SK-N-SH (cell line): ENCODE results near the gene OLFM2. TPM values are rescaled to one million over a fixed set of nuclear protein-coding genes. Genes with fewer than 3 reads are reported as not detected.

Experiments
- CTCF ChIA-PET: fragments of 300-600, 350-600 bp; formaldehyde crosslinking; extraction: SDS; loops from one replicate; lab custom pipeline; 2021; lab: Yijun Ruan, JAX
- POLR2A ChIA-PET: fragments of 350-600 bp; sonication (Branson Sonifier 250); formaldehyde crosslinking; extraction: SDS; loops from one replicate; lab custom pipeline; 2020; ENCODE audit warnings: antibody characterized with exemption, inconsistent platforms; lab: Yijun Ruan, JAX
- DNase-seq: peaks from one replicate; pipeline ENCODE4 v3.0.0; 2012
- H2AFZ ChIP-seq: fragments of 200-600 bp; sonication (generic); 2 replicates; pipeline ENCODE4 v1.8.1; 2016; ENCODE audit warnings: antibody characterized with exemption, mild to moderate bottlenecking, low read depth
- H3F3A ChIP-seq: fragments of 200-600 bp; sonication (generic); replicated peaks from 2 replicates; pipeline ENCODE3; 2016; ENCODE audit warnings: antibody characterized with exemption, mild to moderate bottlenecking; ENCODE audit not compliant: insufficient read depth
- H3K27ac ChIP-seq, 2 experiments: fragments of 200-500 bp in 1 of 2; fragments of 200-600 bp in 1 of 2; sonication (Bioruptor generic) in 1 of 2; sonication (generic), shearing (Covaris generic) in 1 of 2; 2 replicates each; pipeline versions ENCODE4 v1.5.1 to v1.6.1; 2014 to 2016; ENCODE audit warnings: low read depth in 2 of 2, inconsistent platforms in 1 of 2, low read length in 1 of 2, mild to moderate bottlenecking in 1 of 2, mixed read lengths in 1 of 2
- H3K27me3 ChIP-seq: fragments of 200-600 bp; sonication (generic), shearing (Covaris generic); 2 replicates; pipeline ENCODE4 v1.6.1; 2016; ENCODE audit warnings: mixed run types; ENCODE audit not compliant: insufficient read depth
- H3K36me3 ChIP-seq, 2 experiments: fragments of 200-500 bp in 1 of 2; fragments of 200-600 bp in 1 of 2; sonication (Bioruptor generic) in 1 of 2; sonication (generic) in 1 of 2; replicated peaks in 1 of 2; 2 replicates each; pipeline versions ENCODE3 to v1.5.1; 2014 to 2016; ENCODE audit warnings: low read length in 1 of 2, mild to moderate bottlenecking in 1 of 2; ENCODE audit not compliant: insufficient read depth in 2 of 2, control insufficient read depth in 1 of 2
- H3K4me1 ChIP-seq, 2 experiments: fragments of 200-500 bp in 1 of 2; fragments of 200-600 bp in 1 of 2; sonication (Bioruptor generic) in 1 of 2; sonication (generic), shearing (Covaris generic) in 1 of 2; 2 replicates each; pipeline versions ENCODE4 v1.5.1 to v1.6.1; 2014 to 2016; ENCODE audit warnings: low read depth in 1 of 2, low read length in 1 of 2, mixed run types in 1 of 2; ENCODE audit not compliant: insufficient read depth in 2 of 2, control insufficient read depth in 1 of 2
- H3K4me2 ChIP-seq: fragments of 200-600 bp; sonication (generic), shearing (Covaris generic); 2 replicates; pipeline ENCODE4 v1.6.1; 2017; ENCODE audit warnings: mixed run types
- H3K4me3 ChIP-seq, 2 experiments: fragments of 200-500 bp in 1 of 2; fragments of 200-600 bp in 1 of 2; sonication (Bioruptor generic) in 1 of 2; sonication (generic), shearing (Covaris generic) in 1 of 2; 2 replicates each; pipeline versions ENCODE4 v1.5.1 to v1.8.1; 2014 to 2016; ENCODE audit warnings: low read depth in 2 of 2, inconsistent platforms in 1 of 2, low read length in 1 of 2, mild to moderate bottlenecking in 1 of 2, mixed read lengths in 1 of 2, moderate library complexity in 1 of 2
- H3K79me2 ChIP-seq: fragments of 200-600 bp; sonication (generic); 2 replicates; pipeline ENCODE4 v1.8.1; 2017; ENCODE audit warnings: mild to moderate bottlenecking; ENCODE audit not compliant: insufficient read depth
- H3K9ac ChIP-seq: fragments of 200-600 bp; sonication (generic); 2 replicates; pipeline ENCODE4 v1.6.1; 2017; ENCODE audit warnings: mixed run types
- H3K9me2 ChIP-seq: fragments of 200-600 bp; sonication (generic); 2 replicates; pipeline ENCODE4 v1.6.1; 2017; ENCODE audit warnings: mixed run types
- H3K9me3 ChIP-seq: fragments of 200-600 bp; sonication (generic); 2 replicates; pipeline ENCODE4 v1.6.1; 2017; ENCODE audit warnings: mixed run types, mild to moderate bottlenecking, moderate library complexity
- H4K20me1 ChIP-seq: fragments of 200-600 bp; sonication (generic); 2 replicates; pipeline ENCODE4 v1.6.1; 2017; ENCODE audit warnings: mild to moderate bottlenecking, mixed run types; ENCODE audit not compliant: insufficient read depth
- CHD2 ChIP-seq: fragments of 150-350 bp; IDR thresholded peaks from 2 replicates; pipeline ENCODE4 v1.6.1; 2018; ENCODE audit warnings: low read length; ENCODE audit not compliant: partially characterized antibody
- EP300 ChIP-seq, 2 experiments: IDR thresholded peaks; 2 replicates each; pipeline versions ENCODE4 v1.4.0 to v1.6.1; 2012; ENCODE audit warnings: borderline replicate concordance in 1 of 2, low read depth in 1 of 2, low read length in 1 of 2
- FOSL2 ChIP-seq: IDR thresholded peaks from 2 replicates; pipeline ENCODE4 v1.4.0; 2012; ENCODE audit warnings: low read depth, mild to moderate bottlenecking, moderate library complexity, borderline replicate concordance
- JUND ChIP-seq: IDR thresholded peaks from 2 replicates; pipeline ENCODE4 v1.4.0; 2012
- NFIC ChIP-seq: IDR thresholded peaks from 2 replicates; pipeline ENCODE4 v1.4.0; 2012; ENCODE audit warnings: borderline replicate concordance
- RAD21 ChIP-seq: IDR thresholded peaks from 2 replicates; pipeline ENCODE4 v1.6.1; 2012; ENCODE audit warnings: mild to moderate bottlenecking, low read length
- RCOR1 ChIP-seq: fragments of 150-350 bp; IDR thresholded peaks from 2 replicates; pipeline ENCODE4 v1.6.1; 2017; ENCODE audit warnings: antibody characterized with exemption, low read length
- RFX5 ChIP-seq: IDR thresholded peaks from 2 replicates; pipeline ENCODE4 v1.6.1; 2012; ENCODE audit warnings: mild to moderate bottlenecking, improper control_type of control experiment, low read length
- RXRA ChIP-seq: IDR thresholded peaks from 2 replicates; pipeline ENCODE4 v1.4.0; 2012; ENCODE audit warnings: low read depth, mild to moderate bottlenecking, borderline replicate concordance
- SMC3 ChIP-seq: IDR thresholded peaks from 2 replicates; pipeline ENCODE4 v1.6.1; 2012; ENCODE audit warnings: low read depth, low read length, improper control_type of control experiment
- TAF1 ChIP-seq: IDR thresholded peaks from 2 replicates; pipeline ENCODE4 v1.6.1; 2012; ENCODE audit warnings: low read depth, mild to moderate bottlenecking, low read length, moderate library complexity, borderline replicate concordance
- YY1 ChIP-seq: IDR thresholded peaks from 2 replicates; pipeline ENCODE4 v1.4.0; 2012; ENCODE audit warnings: low read depth, mild to moderate bottlenecking
- WGBS: methylation state at CpG from one replicate; pipeline ENCODE4 v1.1.6; 2017; ENCODE audit warnings: low lambda C conversion rate; 5-methylcytosine and 5-hydroxymethylcytosine counted together
- polyA plus RNA-seq, 3 experiments: library from polyadenylated mRNA; depleted of rRNA; stranded (reverse); fragments of >200 nt; gene quantifications; 2 replicates each; pipeline ENCODE4 v1.2.3, GENCODE V29; 2012
- TF ChIP-seq, protein P1 (sequence below): IDR thresholded peaks from 2 replicates; pipeline ENCODE4 v1.6.1; 2012; ENCODE audit warnings: mild to moderate bottlenecking, low read depth, low read length, moderate library complexity
- TF ChIP-seq, protein P2 (sequence below): fragments of 150-350 bp; IDR thresholded peaks from 2 replicates; pipeline ENCODE4 v1.6.1; 2016; ENCODE audit warnings: mild to moderate bottlenecking, low read depth, low read length

The OLFM2 gene
- polyA plus RNA-seq, 1 of the 3 experiments (the other 2 are of a cell fraction), result 10.7 TPM

DNA sequence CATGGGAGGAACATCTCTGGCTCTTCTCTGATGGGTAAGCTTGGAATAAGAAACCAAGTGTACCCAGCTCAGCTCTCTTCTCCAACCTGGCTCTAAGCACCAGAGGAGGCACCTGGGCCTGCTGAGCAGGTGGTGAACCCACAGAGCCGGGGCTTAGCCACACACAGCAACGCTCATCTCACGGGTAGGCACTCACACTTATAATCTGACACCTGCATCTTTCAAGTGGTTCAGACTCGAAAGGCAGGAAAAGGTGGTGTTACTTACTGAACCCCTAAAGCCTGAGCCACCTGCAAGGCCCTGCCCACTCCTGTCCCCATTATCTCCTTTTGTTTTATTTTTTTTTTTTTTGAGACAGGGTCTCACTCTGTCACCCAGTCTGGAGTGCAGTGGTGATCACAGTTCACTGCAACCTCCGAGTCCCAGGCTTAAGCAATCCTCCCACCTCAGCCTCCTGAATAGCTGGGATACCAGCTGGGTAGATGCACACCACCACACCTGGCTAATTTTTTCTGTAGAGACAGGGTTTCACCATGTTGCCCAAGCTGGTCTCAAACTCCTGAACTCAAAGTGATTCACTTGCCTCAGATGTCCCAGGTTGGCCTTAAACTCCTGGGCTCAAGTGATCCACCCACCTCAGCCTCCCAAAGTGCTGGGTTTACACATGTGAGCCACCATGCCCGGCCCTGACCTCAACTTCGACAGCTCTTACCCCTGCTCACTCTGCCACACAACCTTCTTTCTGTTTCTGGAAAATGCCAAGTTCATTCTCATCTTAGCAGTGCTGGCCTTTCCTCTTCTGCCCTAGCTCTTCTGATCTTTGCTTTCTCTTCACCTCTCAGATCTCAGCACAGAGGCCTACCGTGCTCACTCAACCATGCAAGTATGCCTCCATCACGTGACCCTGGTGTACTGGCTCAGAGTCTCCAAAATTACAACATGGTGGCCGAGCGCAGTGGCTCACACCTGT lies 127.2 kb downstream of the OLFM2 start:
- Histone ChIP-seq H3K4me1 (no peaks in the 10 kb centered on the region), H3F3A (no peaks in the 10 kb centered on the region), H3K4me2 (no peak overlapping the region), H2AFZ (no peak overlapping the region), H4K20me1 (no peaks in the 10 kb centered on the region), H3K9me3 (no peaks in the 10 kb centered on the region), H3K9me2 (no peaks in the 10 kb centered on the region), H3K36me3 (peaks cover 15 to 18% of the 10 kb centered on the region in 2 experiments), H3K9ac (no peak overlapping the region), H3K4me3 (no peak overlapping the region), H3K27me3 (no peaks in the 10 kb centered on the region), H3K27ac (no peak overlapping the region), H3K79me2 (peaks cover 27% of the 10 kb centered on the region)
- DNase-seq, result no peak
- 89% methylated on average over 11 of the region's 11 CpGs for WGBS
- POLR2A ChIA-PET, result no interaction called here
- TF ChIP-seq CHD2 (no peak), FOSL2 (no peak), TAF1 (no peak), JUND (no peak), RFX5 (no peak), RAD21 (no peak), RXRA (no peak), NFIC (no peak), EP300 (IDR thresholded peaks at IDR 0.05; ENCODE audit: borderline replicate concordance in 1 of 2, low read depth in 1 of 2, low read length in 1 of 2) (no peak), YY1 (no peak), SMC3 (no peak), RCOR1 (no peak)
- TF ChIP-seq, protein P1, sequence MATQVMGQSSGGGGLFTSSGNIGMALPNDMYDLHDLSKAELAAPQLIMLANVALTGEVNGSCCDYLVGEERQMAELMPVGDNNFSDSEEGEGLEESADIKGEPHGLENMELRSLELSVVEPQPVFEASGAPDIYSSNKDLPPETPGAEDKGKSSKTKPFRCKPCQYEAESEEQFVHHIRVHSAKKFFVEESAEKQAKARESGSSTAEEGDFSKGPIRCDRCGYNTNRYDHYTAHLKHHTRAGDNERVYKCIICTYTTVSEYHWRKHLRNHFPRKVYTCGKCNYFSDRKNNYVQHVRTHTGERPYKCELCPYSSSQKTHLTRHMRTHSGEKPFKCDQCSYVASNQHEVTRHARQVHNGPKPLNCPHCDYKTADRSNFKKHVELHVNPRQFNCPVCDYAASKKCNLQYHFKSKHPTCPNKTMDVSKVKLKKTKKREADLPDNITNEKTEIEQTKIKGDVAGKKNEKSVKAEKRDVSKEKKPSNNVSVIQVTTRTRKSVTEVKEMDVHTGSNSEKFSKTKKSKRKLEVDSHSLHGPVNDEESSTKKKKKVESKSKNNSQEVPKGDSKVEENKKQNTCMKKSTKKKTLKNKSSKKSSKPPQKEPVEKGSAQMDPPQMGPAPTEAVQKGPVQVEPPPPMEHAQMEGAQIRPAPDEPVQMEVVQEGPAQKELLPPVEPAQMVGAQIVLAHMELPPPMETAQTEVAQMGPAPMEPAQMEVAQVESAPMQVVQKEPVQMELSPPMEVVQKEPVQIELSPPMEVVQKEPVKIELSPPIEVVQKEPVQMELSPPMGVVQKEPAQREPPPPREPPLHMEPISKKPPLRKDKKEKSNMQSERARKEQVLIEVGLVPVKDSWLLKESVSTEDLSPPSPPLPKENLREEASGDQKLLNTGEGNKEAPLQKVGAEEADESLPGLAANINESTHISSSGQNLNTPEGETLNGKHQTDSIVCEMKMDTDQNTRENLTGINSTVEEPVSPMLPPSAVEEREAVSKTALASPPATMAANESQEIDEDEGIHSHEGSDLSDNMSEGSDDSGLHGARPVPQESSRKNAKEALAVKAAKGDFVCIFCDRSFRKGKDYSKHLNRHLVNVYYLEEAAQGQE, result no peak
- TF ChIP-seq, protein P2, sequence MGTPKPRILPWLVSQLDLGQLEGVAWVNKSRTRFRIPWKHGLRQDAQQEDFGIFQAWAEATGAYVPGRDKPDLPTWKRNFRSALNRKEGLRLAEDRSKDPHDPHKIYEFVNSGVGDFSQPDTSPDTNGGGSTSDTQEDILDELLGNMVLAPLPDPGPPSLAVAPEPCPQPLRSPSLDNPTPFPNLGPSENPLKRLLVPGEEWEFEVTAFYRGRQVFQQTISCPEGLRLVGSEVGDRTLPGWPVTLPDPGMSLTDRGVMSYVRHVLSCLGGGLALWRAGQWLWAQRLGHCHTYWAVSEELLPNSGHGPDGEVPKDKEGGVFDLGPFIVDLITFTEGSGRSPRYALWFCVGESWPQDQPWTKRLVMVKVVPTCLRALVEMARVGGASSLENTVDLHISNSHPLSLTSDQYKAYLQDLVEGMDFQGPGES, result no peak
- CTCF ChIA-PET, result interaction anchor here (2.2 kb wide), 1 partner anchor 13 kb away, joined by 9 read pairs; no protein-coding TSS in a partner anchor
